ENCODE results near the gene POPDC2. TPM values are rescaled to one million over a fixed set of nuclear protein-coding genes. Genes with fewer than 3 reads are reported as not detected.
A peak's percentile ranks its signal among the peaks of the same experiment; 100 is the strongest.
"Not testable (repeated sequence)": the region's sequence is repeated elsewhere in the genome, so short reads cannot be mapped to it uniquely, and the experiment has no call there.

POPDC2 gene
- total RNA-seq, 1 donor: 0.27 TPM

GRCh38 chr3:119597548-119598288 is 62.7 kb downstream of the POPDC2 start, which contains the start of gene PLA1A:
TSS of gene PLA1A (plus strand) at chr3:119597885. CDS start at chr3:119597914, 29 bp downstream.
- DNase-seq (ENCODE audit: low read depth): peak; percentile 27
- no peak within 1 kb of the TSS for H3K4me3 ChIP-seq (ENCODE audit: low read depth, low read length)
- TF ChIP-seq CTCF (IDR thresholded peaks at IDR 0.05; ENCODE audit: insufficient read depth, low read length): no peak

- H3K4me3 ChIP-seq (ENCODE audit: low read depth, low read length): no peak overlapping the region
- no peak for DNase-seq (ENCODE audit: low read depth)
- no peak for TF ChIP-seq CTCF (IDR thresholded peaks at IDR 0.05; ENCODE audit: insufficient read depth, low read length)
Measured at GRCh38 chr3:119596398-119596797, 64.0 kb downstream of the POPDC2 start.

GRCh38 chr3:119595639-119596334 is 64.6 kb downstream of the POPDC2 start:
- peak overlapping the region; percentile 19 for H3K4me3 ChIP-seq (ENCODE audit: low read depth, low read length)
- TF ChIP-seq CTCF (IDR thresholded peaks at IDR 0.05; ENCODE audit: insufficient read depth, low read length): no peak
- DNase-seq (ENCODE audit: low read depth): no peak

GRCh38 chr3:119594929-119595328 is 65.5 kb downstream of the POPDC2 start:
- DNase-seq (ENCODE audit: low read depth); H3K4me3 ChIP-seq (ENCODE audit: low read depth, low read length): not testable (repeated sequence)

- H3K4me3 ChIP-seq (ENCODE audit: low read depth, low read length): no peak overlapping the region
- no peak for TF ChIP-seq CTCF (IDR thresholded peaks at IDR 0.05; ENCODE audit: insufficient read depth, low read length)
- DNase-seq (ENCODE audit: low read depth): peak; percentile 57
Measured at GRCh38 chr3:119594066-119594465, 66.3 kb downstream of the POPDC2 start.

GRCh38 chr3:119592861-119593260 is 67.5 kb downstream of the POPDC2 start:
- TF ChIP-seq CTCF (IDR thresholded peaks at IDR 0.05; ENCODE audit: insufficient read depth, low read length): no peak
- no peak for DNase-seq (ENCODE audit: low read depth)
- H3K4me3 ChIP-seq (ENCODE audit: low read depth, low read length): no peak overlapping the region

Other genes starting within 250 kb of the POPDC2 start
- gene TMEM39A, start 197.0 kb downstream of the POPDC2 start, total RNA-seq (ENCODE audit: low replicate concordance): 56.7 and 68.7 TPM in 2 replicates
- gene POGLUT1, start 191.6 kb downstream of the POPDC2 start, total RNA-seq (ENCODE audit: low replicate concordance): 6.1 and 23.0 TPM in 2 replicates
- gene TIMMDC1, start 162.0 kb downstream of the POPDC2 start, total RNA-seq (ENCODE audit: low replicate concordance): 65.6 and 134 TPM in 2 replicates
- not detected in 2 replicates for gene CD80, start 101.0 kb downstream of the POPDC2 start, total RNA-seq (ENCODE audit: low replicate concordance)
- 3.8 and 4.1 TPM in 2 replicates for gene ADPRH, start 81.1 kb downstream of the POPDC2 start, total RNA-seq (ENCODE audit: low replicate concordance)
- 1.1 TPM in 1 of 2 replicates, not detected in the other for gene PLA1A, start 62.7 kb downstream of the POPDC2 start, total RNA-seq (ENCODE audit: low replicate concordance)
- gene COX17, start 16.8 kb upstream of the POPDC2 start, total RNA-seq (ENCODE audit: low replicate concordance): 17.0 and 18.0 TPM in 2 replicates
- gene CFAP91, start 42.4 kb upstream of the POPDC2 start, total RNA-seq (ENCODE audit: low replicate concordance): 0.81 and 0.98 TPM in 2 replicates
- 0.27 TPM in 1 of 2 replicates, not detected in the other for gene NR1I2, start 121.5 kb upstream of the POPDC2 start, total RNA-seq (ENCODE audit: low replicate concordance)